Measurements from ENCODE around the gene NUMB. TPM values are rescaled to one million over a fixed set of nuclear protein-coding genes. Genes with fewer than 3 reads are reported as not detected.

The NUMB gene
- polyA plus RNA-seq, 4 donors: 38.5 to 87.9 (median 55.4) TPM

DNA sequence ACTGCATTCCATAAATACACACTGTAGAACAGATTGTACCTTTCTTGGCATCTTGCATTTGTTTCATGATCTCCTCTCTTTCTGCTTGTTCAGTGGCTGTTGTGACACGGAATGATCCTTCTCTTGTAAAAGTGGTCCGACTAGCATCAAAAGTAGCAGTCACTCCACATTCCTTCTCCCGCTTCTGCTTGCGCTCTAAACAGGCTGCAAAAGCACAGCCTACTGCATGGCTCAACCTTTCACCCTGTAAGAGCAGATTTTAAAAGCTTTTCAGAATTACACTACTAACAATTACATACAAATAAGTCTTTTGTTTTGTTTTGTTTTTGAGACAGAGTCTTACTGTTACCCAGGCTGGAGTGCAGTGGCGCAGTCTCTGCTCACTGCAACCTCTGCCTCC is 171.3 kb downstream of the NUMB start:
- WGBS, 3 donors: 93 to 96% (median 94%) methylated on average over 5 of the region's 5 CpGs
- H3K4me3 ChIP-seq (ENCODE audit: low read depth in 1 of 3, low read length in 3 of 3): no peak overlapping the region
- peaks cover 16 to 39% (median 19%) of the 10 kb centered on the region in 3 donors for H3K36me3 ChIP-seq (ENCODE audit: control insufficient read depth in 3 of 3, insufficient read depth in 2 of 3, low read depth in 1 of 3, low read length in 3 of 3)
- H3K4me1 ChIP-seq (ENCODE audit: control insufficient read depth in 3 of 3, insufficient read depth in 2 of 3, low read depth in 1 of 3, low read length in 2 of 3): no peaks in the 10 kb centered on the region
- no peak for FAIRE-seq
- no peak for DNase-seq
- no peaks in the 10 kb centered on the region for H3K27me3 ChIP-seq (ENCODE audit: control insufficient read depth in 3 of 3, insufficient read depth in 3 of 3, low read length in 3 of 3)
- H3K27ac ChIP-seq (ENCODE audit: low read depth in 1 of 3, low read length in 2 of 3): no peak overlapping the region
- H3K9me3 ChIP-seq (ENCODE audit: control insufficient read depth in 2 of 2, insufficient read depth in 1 of 2, low read depth in 1 of 2, low read length in 1 of 2): no peaks in the 10 kb centered on the region

DNA sequence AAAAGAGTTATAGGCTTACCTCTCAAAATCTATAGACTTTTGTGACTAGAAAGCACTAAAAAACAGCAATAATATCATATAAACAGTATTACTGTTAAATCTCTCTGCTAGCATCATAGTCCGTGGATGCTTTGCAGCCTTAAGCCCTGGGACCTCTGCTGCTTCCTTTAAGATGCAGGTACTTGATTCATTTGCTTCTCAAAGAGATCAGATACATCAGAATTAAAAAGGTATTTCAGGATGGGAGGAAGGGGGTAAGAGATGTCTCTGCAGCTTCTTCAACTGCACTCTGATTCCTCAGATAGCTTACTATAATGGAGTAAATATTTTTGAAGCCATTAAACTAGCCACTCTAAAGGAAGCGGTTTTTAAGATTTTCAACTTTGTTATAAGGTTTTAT is 171.7 kb downstream of the NUMB start:
- H3K4me1 ChIP-seq (ENCODE audit: control insufficient read depth in 3 of 3, insufficient read depth in 2 of 3, low read depth in 1 of 3, low read length in 2 of 3): no peaks in the 10 kb centered on the region
- peaks cover 16 to 34% (median 24%) of the 10 kb centered on the region in 3 donors for H3K36me3 ChIP-seq (ENCODE audit: control insufficient read depth in 3 of 3, insufficient read depth in 2 of 3, low read depth in 1 of 3, low read length in 3 of 3)
- H3K27ac ChIP-seq (ENCODE audit: low read depth in 1 of 3, low read length in 2 of 3): no peak overlapping the region
- FAIRE-seq (no peak), DNase-seq (no peak)
- 92 to 99% (median 95%) methylated on average over 2 of the region's 2 CpGs for WGBS, 3 donors
- no peaks in the 10 kb centered on the region for H3K9me3 ChIP-seq (ENCODE audit: control insufficient read depth in 2 of 2, insufficient read depth in 1 of 2, low read depth in 1 of 2, low read length in 1 of 2)
- no peak overlapping the region for H3K4me3 ChIP-seq (ENCODE audit: low read depth in 1 of 3, low read length in 3 of 3)
- H3K27me3 ChIP-seq (ENCODE audit: control insufficient read depth in 3 of 3, insufficient read depth in 3 of 3, low read length in 3 of 3): no peaks in the 10 kb centered on the region

DNA sequence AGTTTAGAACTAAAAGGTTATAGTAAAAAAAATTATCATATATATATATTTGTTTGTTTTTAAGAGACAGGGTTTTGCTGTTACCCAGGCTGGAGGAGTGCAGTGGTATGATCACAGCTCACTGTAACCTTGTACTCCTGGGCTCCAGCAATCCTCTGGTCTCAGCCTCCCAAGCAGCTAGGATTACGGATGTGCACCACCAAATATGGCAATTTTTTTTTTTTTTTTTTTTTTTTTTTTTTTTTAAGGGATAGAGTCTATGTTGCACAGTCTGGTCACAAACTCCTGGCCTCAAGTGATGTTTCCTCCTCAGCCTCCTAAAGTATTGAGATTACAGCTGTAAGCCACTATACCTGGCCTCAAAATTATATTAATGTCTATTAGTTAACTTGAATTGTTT is 172.4 kb downstream of the NUMB start:
- Histone ChIP-seq H3K27me3 (ENCODE audit: control insufficient read depth in 3 of 3, insufficient read depth in 3 of 3, low read length in 3 of 3) (no peaks in the 10 kb centered on the region), H3K27ac (ENCODE audit: low read depth in 1 of 3, low read length in 2 of 3) (no peak overlapping the region), H3K4me3 (ENCODE audit: low read depth in 1 of 3, low read length in 3 of 3) (no peak overlapping the region), H3K9me3 (ENCODE audit: control insufficient read depth in 2 of 2, insufficient read depth in 1 of 2, low read depth in 1 of 2, low read length in 1 of 2) (no peaks in the 10 kb centered on the region), H3K36me3 (ENCODE audit: control insufficient read depth in 3 of 3, insufficient read depth in 2 of 3, low read depth in 1 of 3, low read length in 3 of 3) (peaks cover 16 to 30% (median 30%) of the 10 kb centered on the region in 3 donors), H3K4me1 (ENCODE audit: control insufficient read depth in 3 of 3, insufficient read depth in 2 of 3, low read depth in 1 of 3, low read length in 2 of 3) (no peaks in the 10 kb centered on the region)
- FAIRE-seq (no peak), DNase-seq (no peak)
- WGBS, 3 donors: 89 to 100% (median 100%) methylated on average over 1 of the region's 1 CpG

DNA sequence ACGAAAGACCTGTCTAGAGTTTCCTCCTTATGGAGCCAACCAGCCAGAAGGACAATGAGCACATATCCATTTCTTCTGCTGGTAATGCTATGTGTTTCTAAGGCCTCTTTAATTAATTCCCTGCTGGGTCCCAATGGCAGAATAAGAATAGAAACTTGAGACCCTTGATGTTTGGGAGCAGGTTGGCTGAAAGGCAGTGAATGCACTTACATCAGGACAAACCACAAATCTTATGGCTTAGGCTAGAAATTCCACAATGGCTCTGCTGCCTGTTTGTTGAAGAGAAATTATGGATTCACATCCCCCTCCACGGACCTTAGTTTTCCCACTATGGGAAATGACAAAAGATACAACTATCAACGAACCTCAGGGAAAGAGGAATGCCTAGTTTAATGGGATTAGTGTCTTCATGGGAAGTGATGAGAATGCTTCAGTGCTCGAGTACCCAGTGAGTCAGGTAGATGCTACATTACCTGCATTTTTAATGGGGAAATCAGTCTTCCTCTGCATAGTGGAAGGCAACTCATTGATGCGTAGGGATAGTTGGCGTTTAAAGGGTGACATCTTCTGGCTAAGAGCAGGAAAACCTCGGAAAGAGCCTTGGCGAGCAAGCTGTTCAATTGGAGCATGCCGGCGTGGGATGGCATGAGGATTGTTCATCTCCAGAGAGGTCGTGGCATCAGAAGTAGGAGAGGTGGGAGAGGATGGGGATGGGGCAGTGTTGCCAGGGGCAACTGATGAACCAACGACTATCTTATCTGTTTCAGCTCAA is 174.6 kb downstream of the NUMB start:
- DNase-seq (peak in 1 of 2 donors; percentile 28), FAIRE-seq (no peak)
- Histone ChIP-seq H3K4me1 (ENCODE audit: control insufficient read depth in 3 of 3, insufficient read depth in 2 of 3, low read depth in 1 of 3, low read length in 2 of 3) (no peaks in the 10 kb centered on the region), H3K27me3 (ENCODE audit: control insufficient read depth in 3 of 3, insufficient read depth in 3 of 3, low read length in 3 of 3) (no peaks in the 10 kb centered on the region), H3K36me3 (ENCODE audit: control insufficient read depth in 3 of 3, insufficient read depth in 2 of 3, low read depth in 1 of 3, low read length in 3 of 3) (peaks cover 18 to 40% (median 32%) of the 10 kb centered on the region in 3 donors), H3K27ac (ENCODE audit: low read depth in 1 of 3, low read length in 2 of 3) (no peak overlapping the region), H3K4me3 (ENCODE audit: low read depth in 1 of 3, low read length in 3 of 3) (no peak overlapping the region), H3K9me3 (ENCODE audit: control insufficient read depth in 2 of 2, insufficient read depth in 1 of 2, low read depth in 1 of 2, low read length in 1 of 2) (no peaks in the 10 kb centered on the region)
- 65 to 78% (median 77%) methylated on average over 12 of the region's 12 CpGs for WGBS, 3 donors

DNA sequence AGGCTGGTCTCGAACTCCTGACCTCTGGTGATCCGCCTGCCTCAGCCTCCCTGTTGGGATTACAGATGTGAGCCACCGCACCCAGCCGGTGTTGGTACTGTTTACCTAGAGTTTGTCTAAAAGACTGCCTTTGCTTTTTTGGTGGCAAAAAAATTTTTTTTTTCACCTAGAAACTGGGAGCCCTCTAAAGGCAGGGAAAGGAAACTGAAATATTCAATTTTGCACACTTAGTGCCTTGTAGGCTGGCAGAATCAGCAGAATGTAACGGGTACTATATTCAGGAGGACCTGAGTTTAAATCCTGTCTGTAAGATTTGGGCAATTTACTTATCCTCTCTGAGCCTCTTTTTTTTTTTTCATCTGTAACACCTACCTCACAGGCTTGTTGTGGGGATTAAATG is 177.4 kb downstream of the NUMB start:
- WGBS, 3 donors: 96 to 99% (median 97%) methylated on average over 5 of the region's 5 CpGs

DNA sequence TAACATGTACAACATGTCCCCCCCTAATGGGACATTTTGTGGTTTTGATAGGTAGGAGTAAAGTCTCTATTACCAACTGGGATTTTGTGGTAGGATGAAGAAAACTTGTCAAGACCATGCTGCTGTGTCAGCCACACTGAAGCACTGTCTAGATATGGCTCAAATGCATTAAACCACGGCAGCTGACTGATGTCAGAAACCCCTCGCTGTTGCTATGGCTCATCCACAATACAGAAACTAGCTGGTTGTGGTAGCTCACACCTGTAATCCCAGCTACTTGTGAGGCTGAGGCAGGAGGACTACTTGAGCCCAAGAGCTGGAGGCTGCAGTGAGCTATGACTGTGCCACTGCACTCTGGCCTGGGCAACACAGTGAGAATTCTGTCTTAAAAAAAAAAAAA is 181.0 kb downstream of the NUMB start:
- Histone ChIP-seq H3K27ac (ENCODE audit: low read depth in 1 of 3, low read length in 2 of 3) (no peak overlapping the region), H3K27me3 (ENCODE audit: control insufficient read depth in 3 of 3, insufficient read depth in 3 of 3, low read length in 3 of 3) (no peaks in the 10 kb centered on the region), H3K36me3 (ENCODE audit: control insufficient read depth in 3 of 3, insufficient read depth in 2 of 3, low read depth in 1 of 3, low read length in 3 of 3) (peaks cover 11 to 49% (median 31%) of the 10 kb centered on the region in 3 donors), H3K9me3 (ENCODE audit: control insufficient read depth in 2 of 2, insufficient read depth in 1 of 2, low read depth in 1 of 2, low read length in 1 of 2) (no peaks in the 10 kb centered on the region), H3K4me3 (ENCODE audit: low read depth in 1 of 3, low read length in 3 of 3) (no peak overlapping the region), H3K4me1 (ENCODE audit: control insufficient read depth in 3 of 3, insufficient read depth in 2 of 3, low read depth in 1 of 3, low read length in 2 of 3) (no peaks in the 10 kb centered on the region)
- DNase-seq (no peak), FAIRE-seq (no peak)
- 97 to 98% (median 98%) methylated on average over 2 of the region's 2 CpGs for WGBS, 3 donors

More for the DNA sequence above, 177.4 kb downstream of the NUMB start:
- Histone ChIP-seq H3K9me3 (ENCODE audit: control insufficient read depth in 2 of 2, insufficient read depth in 1 of 2, low read depth in 1 of 2, low read length in 1 of 2) (no peaks in the 10 kb centered on the region), H3K27ac (ENCODE audit: low read depth in 1 of 3, low read length in 2 of 3) (no peak overlapping the region), H3K36me3 (ENCODE audit: control insufficient read depth in 3 of 3, insufficient read depth in 2 of 3, low read depth in 1 of 3, low read length in 3 of 3) (peaks cover 18 to 51% (median 41%) of the 10 kb centered on the region in 3 donors), H3K27me3 (ENCODE audit: control insufficient read depth in 3 of 3, insufficient read depth in 3 of 3, low read length in 3 of 3) (no peaks in the 10 kb centered on the region), H3K4me3 (ENCODE audit: low read depth in 1 of 3, low read length in 3 of 3) (no peak overlapping the region), H3K4me1 (ENCODE audit: control insufficient read depth in 3 of 3, insufficient read depth in 2 of 3, low read depth in 1 of 3, low read length in 2 of 3) (no peaks in the 10 kb centered on the region)
- DNase-seq (no peak), FAIRE-seq (no peak)

DNA sequence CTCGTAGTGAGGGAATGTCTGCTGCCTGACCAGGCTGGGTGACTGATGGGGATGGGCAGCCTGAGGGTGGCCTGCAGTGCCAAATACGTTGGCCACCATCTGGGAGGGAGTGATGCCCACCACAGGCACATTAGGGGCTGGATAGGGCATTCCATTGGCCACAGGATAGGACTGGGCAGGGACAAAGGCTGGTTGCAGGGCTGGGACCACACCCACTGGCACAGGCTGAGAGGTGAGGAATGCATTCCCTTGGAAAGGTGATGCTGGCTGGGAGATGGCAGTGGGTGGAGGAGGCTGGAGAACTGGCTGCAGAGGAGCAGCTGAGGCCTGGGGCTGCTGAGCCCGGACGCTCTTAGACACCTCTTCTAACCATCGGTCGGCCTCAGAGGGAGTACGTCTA is 181.5 kb downstream of the NUMB start:
- H3K36me3 ChIP-seq (ENCODE audit: control insufficient read depth in 3 of 3, insufficient read depth in 2 of 3, low read depth in 1 of 3, low read length in 3 of 3): peaks cover 12 to 47% (median 26%) of the 10 kb centered on the region in 3 donors
- FAIRE-seq (no peak), DNase-seq (no peak)
- H3K27me3 ChIP-seq (ENCODE audit: control insufficient read depth in 3 of 3, insufficient read depth in 3 of 3, low read length in 3 of 3): no peaks in the 10 kb centered on the region
- no peak overlapping the region for H3K27ac ChIP-seq (ENCODE audit: low read depth in 1 of 3, low read length in 2 of 3)
- H3K9me3 ChIP-seq (ENCODE audit: control insufficient read depth in 2 of 2, insufficient read depth in 1 of 2, low read depth in 1 of 2, low read length in 1 of 2): no peaks in the 10 kb centered on the region
- H3K4me1 ChIP-seq (ENCODE audit: control insufficient read depth in 3 of 3, insufficient read depth in 2 of 3, low read depth in 1 of 3, low read length in 2 of 3): no peaks in the 10 kb centered on the region
- no peak overlapping the region for H3K4me3 ChIP-seq (ENCODE audit: low read depth in 1 of 3, low read length in 3 of 3)
- 94 to 96% (median 95%) methylated on average over 7 of the region's 7 CpGs for WGBS, 3 donors

DNA sequence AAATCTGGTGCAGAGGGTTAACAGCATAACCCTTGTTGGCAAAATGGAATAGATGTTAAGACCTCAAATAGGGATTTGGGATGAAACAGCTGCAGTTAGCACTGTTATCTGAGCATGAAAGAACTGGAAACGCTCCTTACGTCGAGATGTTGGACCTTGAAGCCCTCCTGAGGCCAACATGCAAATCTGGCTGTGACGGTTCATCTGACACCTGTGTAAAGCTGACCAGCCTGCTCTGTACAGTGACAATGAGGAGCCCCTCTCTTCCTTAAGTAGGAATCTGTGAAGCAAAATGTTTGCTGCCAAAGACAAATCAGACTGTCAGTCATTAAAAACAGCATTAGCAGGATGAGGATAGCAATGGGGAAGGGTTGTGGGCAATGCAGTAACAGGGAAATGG is 184.5 kb downstream of the NUMB start:
- Histone ChIP-seq H3K9me3 (ENCODE audit: control insufficient read depth in 2 of 2, insufficient read depth in 1 of 2, low read depth in 1 of 2, low read length in 1 of 2) (no peaks in the 10 kb centered on the region), H3K4me1 (ENCODE audit: control insufficient read depth in 3 of 3, insufficient read depth in 2 of 3, low read depth in 1 of 3, low read length in 2 of 3) (peaks cover 0 to 4% (median 0%) of the 10 kb centered on the region in 3 donors), H3K4me3 (ENCODE audit: low read depth in 1 of 3, low read length in 3 of 3) (no peak overlapping the region), H3K27me3 (ENCODE audit: control insufficient read depth in 3 of 3, insufficient read depth in 3 of 3, low read length in 3 of 3) (no peaks in the 10 kb centered on the region), H3K27ac (ENCODE audit: low read depth in 1 of 3, low read length in 2 of 3) (no peak overlapping the region), H3K36me3 (ENCODE audit: control insufficient read depth in 3 of 3, insufficient read depth in 2 of 3, low read depth in 1 of 3, low read length in 3 of 3) (peaks cover 7 to 51% (median 13%) of the 10 kb centered on the region in 3 donors)
- 65 to 78% (median 67%) methylated on average over 4 of the region's 4 CpGs for WGBS, 3 donors
- DNase-seq: no peak
- no peak for FAIRE-seq

DNA sequence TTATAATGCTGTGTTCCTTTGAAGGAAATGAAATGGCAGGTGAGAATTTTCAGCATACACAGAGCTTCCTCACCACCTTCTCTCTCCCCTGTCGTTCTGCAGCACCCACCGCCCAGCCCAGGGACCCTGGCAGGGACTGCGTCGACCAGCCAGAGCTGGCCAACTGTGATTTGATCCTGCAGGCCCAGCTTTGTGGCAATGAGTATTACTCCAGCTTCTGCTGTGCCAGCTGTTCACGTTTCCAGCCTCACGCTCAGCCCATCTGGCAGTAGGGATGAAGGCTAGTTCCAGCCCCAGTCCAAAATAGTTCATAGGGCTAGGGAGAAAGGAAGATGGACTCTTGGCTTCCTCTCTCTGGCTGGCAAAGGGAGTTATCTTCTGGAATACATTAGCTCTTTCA is 186.0 kb downstream of the NUMB start:
- H3K27ac ChIP-seq (ENCODE audit: low read depth in 1 of 3, low read length in 2 of 3): no peak overlapping the region
- WGBS, 3 donors: 77 to 87% (median 85%) methylated on average over 6 of the region's 6 CpGs
- no peak for DNase-seq
- no peaks in the 10 kb centered on the region for H3K9me3 ChIP-seq (ENCODE audit: control insufficient read depth in 2 of 2, insufficient read depth in 1 of 2, low read depth in 1 of 2, low read length in 1 of 2)
- H3K27me3 ChIP-seq (ENCODE audit: control insufficient read depth in 3 of 3, insufficient read depth in 3 of 3, low read length in 3 of 3): no peaks in the 10 kb centered on the region
- no peak overlapping the region for H3K4me3 ChIP-seq (ENCODE audit: low read depth in 1 of 3, low read length in 3 of 3)
- peaks cover 7 to 52% (median 13%) of the 10 kb centered on the region in 3 donors for H3K36me3 ChIP-seq (ENCODE audit: control insufficient read depth in 3 of 3, insufficient read depth in 2 of 3, low read depth in 1 of 3, low read length in 3 of 3)
- H3K4me1 ChIP-seq (ENCODE audit: control insufficient read depth in 3 of 3, insufficient read depth in 2 of 3, low read depth in 1 of 3, low read length in 2 of 3): peaks cover 0 to 4% (median 0%) of the 10 kb centered on the region in 3 donors
- FAIRE-seq: no peak

Data from small intestine (tissue), 7 donors.